HG03064 (cell line): ENCODE data around the gene SLC22A17.
"Not testable (repeated sequence)": the region's sequence is repeated elsewhere in the genome, so short reads cannot be mapped to it uniquely, and the experiment has no call there.

Experiments used
- ATAC-seq: cut with Tn5 transposase; IDR thresholded peaks from one replicate; pipeline ENCODE4 v1.9.1; 2021; ENCODE audit warnings: low read depth; ENCODE audit not compliant: unreplicated experiment

The SLC22A17 gene

DNA sequence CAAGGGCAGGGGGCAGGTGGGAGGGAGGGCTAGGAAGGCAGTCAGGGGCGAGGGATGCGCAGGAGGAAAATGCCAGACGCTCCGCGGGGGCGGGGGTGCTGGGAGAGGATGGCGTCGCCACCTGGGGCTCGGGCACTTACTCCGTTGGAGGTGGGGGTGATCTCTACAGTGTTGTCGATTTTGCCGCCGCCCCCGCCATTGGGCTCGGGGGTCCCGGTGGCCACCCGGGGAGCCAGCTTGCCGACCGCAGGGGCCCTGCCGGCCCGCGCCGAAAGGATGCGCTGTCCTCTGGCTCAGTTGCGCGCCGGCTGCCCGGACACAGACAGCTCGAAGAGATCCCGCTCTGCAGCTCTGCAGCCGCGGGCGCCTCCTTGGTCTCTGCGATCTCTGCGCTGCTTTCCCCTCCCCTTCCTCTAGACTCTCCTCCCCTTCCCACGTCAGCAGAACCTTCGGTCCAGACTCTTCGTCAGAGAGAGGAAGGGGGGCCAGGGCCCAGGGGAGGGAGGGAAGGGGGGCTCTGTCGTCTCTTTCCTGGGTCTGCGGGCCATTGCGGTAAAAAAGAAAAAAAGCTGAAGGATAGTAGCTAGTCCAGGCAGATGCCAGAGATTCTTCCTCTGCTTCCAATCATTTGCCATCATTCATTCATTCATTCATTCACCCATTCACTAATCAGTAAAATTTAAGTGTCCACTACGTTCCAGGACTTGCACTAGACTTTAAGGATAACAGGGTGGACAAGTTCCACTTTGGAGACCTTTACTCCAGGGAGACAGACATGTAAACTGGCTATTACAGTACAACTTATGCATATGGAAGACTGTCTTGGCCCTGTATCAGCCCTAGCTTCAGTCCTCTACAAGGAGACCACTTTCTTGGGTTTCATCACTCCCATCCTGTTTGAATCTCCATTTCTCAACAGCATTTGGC is at the start of gene SLC22A17:
Gene SLC22A17, minus strand, starts transcription at position 382 of the 927 bp plus-strand sequence.
- no peak for ATAC-seq

DNA sequence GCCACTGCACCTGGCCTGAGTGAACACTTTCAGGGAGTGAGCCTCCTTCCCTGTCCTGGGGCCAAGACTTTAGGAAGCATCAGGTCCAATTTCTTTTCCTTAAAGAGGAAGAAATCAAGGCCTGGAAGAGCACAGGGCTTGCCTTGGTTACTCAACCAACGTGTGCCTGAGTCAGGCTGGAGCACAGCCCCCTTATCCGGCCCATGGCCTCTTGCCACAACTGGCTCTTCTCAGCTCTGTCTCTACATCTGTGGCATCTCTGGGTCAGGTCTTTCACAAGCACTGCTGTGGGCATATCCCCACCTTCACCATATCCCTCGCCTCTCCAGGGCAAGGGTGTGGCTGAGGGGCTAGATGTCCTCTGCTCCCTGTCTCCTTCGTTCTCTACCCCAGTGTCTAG is 48.6 kb upstream of the SLC22A17 start:
- no peak for ATAC-seq

GRCh38 chr14:23400496-23401149 is 47.9 kb upstream of the SLC22A17 start:
- ATAC-seq = not testable (repeated sequence)

DNA sequence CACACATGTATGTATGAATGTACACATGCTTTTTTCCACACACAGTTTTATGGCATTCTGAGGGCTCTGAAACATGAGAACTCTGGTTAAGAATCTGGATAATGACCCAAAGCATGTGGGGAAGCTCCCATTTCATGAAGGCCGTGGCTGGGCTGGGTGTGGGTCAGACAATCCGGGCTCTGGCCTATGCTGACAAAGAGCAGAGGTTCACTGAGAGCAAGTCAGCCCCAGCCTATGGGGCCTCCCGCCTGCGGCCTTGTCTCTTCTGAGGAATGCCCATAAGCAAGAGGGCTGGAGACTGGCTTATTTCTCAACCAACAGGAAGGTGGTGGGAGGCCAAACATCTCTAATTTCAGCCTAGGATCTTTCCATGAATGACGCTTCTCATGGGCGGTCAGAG is 46.9 kb upstream of the SLC22A17 start:
- ATAC-seq = no peak

- no peak for ATAC-seq
These were observed 46.4 kb upstream of the SLC22A17 start for GRCh38 chr14:23399136-23399535.

GRCh38 chr14:23398348-23398747 is 45.7 kb upstream of the SLC22A17 start:
- ATAC-seq = no peak

DNA sequence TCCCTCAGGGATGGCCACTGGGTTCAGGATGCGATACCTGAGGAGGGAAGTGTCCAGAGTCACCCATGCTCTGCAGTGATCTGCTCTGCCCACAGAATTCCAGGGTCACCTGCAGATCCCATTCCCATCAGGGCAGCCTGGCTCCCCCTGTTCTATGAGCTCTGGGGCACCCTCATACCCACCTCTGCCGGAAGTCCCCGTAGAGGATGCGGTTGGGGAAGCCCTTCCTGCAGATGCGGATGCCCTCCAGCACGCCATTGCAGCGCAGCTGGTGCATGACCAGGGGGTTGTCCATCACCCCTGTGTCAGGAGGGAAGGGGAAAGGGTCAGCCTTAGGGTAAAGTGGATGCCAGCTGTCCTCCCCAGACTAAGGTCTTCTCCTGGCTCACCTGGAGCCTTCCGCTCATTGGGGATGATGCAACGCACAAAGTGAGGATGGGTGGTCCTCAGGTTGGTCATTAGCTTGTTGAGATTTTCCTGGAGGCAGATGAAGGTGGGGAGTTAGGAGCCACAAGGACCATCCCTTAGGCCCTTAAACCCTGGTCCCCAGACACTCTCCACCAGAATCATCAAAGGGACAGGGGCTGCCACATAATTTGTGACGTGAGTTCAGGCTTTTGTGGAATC is 44.2 kb upstream of the SLC22A17 start:
- no peak for ATAC-seq

DNA sequence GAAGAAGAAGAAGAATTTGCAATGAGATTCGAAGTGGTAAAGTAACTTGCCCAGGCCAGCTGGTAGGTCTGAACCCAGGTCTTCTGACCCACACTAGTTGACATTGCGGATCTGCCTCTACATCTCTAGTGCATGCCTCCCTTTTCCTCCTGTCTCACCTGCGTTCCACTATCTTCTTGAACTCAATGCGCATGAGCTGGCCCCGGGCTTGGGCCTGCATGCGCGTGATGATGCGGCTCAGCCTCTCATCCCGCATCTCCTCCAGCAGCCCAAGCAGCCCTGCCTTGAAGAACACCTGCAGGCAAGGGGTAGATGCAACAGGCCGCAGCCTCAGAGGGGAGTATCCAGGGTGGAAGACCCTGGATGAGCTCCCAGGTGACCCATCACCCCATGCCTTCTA is 43.4 kb upstream of the SLC22A17 start:
- no peak for ATAC-seq

GRCh38 chr14:23392613-23393012 is 39.9 kb upstream of the SLC22A17 start:
- ATAC-seq = no peak

DNA sequence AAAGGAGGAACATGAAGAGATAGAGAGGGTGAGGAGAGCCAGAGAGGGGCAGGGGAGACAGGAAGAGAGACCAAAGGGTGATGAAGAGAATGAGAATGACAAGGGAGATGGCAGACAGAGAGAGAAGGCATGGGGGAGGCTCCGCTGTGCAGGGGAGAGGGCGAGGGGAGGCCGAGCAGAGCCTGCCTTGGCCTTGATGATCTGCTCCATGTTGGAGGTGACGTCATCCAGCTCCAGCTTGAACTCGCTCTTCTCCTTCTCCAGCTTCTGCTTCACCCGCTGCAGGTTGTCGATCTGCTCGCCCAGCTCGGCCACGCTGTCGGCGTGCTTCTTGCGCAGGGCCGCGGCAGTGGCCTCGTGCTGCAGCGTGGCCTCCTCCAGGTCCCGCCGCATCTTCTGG is 37.2 kb upstream of the SLC22A17 start:
- not testable (repeated sequence) for ATAC-seq

- no peak for ATAC-seq
These were observed 36.7 kb upstream of the SLC22A17 start for GRCh38 chr14:23389396-23389795.

GRCh38 chr14:23388996-23389395 is 36.3 kb upstream of the SLC22A17 start:
- no peak for ATAC-seq

DNA sequence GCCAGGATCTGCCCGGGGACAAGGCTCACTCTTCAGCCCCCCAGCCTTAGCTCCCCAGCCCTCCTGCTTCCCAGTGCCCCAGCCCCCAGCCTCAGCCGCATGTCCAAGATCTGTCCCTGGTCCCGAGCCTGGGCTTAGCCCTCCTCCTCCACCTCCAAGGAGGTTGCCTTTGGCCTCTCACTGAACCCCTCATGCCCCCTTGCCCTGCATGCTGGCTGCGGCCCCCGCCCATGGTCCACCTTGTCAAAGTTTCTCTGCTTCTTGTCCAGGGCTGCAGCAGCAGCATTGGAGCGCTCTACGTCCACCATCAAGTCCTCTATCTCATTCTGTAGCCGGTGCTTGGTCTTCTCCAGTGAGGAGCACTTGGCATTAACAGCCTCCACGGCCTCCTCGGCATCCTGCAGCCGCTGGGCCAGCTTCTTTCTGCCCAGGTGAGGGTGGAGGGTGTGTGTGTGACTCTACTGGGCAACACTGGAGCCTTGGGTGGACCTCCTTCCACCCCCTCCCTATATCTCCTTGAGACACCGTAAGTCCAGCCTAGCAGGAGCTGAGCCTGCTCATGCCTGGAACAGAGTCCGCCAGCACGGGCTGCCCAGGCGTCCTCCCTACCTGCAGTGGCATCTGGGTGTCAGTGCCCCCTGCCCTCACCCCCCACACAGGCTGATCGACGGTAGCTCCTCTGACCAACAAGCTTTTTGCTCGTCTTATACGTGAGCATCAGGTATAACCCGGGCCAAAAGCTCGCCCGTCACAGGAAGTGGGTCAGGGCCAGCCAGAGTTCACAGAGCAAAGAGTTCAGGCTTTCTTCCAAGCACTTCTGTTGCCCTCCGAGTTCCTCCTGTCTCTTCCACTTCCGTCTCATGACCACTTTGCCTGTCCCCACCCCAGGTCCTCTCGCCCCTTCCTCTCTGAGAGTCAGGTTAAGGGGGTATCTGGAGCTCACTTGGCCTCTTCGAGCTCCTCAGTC is 35.5 kb upstream of the SLC22A17 start:
- no peak for ATAC-seq

DNA sequence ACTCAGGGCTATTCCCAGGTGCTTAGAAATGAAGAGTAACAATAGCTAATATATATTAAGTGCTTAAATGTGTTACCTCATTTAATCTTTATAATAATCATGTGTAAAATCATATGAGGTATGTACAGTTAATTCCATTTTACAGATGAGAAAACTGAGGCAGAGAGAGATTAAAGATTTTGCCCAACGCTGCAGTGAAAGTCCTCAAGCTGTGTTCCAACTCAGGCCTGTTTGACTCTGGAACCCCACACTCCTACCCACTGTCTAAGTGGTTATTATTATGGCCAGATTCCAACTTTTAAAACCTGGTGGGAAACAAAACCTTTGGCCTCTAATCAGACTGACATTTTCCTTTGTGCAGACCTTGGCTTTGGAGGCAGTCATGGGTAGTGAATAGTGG is 34.3 kb upstream of the SLC22A17 start:
- no peak for ATAC-seq

DNA sequence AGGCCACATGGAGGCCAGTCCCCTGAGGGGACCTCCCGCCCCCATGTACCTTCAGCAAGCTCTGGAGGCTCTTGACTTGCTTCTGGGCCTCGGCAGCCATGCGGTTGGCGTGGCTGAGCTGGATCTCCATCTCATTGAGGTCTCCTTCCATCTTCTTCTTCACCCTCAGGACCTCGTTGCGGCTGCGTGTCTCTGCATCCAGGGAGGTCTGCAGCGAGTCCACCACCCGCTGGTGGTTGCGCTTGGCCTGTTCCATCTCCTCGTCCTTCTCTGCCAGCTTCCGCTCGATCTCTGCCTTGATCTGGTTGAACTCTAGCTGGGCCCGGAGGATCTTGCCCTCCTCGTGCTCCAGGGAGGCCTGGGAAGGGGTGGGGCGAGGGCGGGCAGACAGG is 33.6 kb upstream of the SLC22A17 start:
- not testable (repeated sequence) for ATAC-seq

DNA sequence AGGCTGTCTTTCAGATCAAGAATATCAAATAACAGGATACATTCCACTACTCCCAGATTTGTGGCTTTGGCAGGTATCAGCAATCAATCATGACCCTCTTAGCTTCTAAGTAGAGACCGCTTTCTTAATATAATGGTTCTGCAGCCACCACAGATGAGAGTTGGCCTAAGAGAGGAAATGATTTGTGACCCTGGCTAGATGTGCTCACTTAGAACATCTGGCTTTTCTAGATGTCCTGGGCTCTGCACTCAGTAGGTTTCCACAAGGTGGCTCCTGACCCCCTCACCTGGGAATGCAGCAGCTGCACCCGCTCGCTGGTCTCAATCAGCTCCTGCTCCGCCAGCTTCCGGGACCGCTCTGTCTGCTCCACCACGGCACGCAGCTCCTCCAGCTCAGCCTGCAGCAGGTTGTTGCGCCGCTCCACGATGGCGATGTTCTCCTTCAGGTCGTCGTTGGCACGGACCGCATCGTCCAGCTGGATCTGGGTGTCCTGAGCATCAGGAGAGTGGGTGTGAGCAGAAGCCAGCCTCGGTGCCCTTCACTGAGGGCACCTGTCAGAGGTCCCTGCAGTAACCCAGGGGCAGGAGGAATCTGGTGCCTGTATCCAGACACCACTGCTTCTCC is 33.1 kb upstream of the SLC22A17 start:
- no peak for ATAC-seq

GRCh38 chr14:23385244-23385641 is 32.6 kb upstream of the SLC22A17 start:
- ATAC-seq = no peak

- ATAC-seq = no peak
These were observed 31.8 kb upstream of the SLC22A17 start for GRCh38 chr14:23384364-23385080.

DNA sequence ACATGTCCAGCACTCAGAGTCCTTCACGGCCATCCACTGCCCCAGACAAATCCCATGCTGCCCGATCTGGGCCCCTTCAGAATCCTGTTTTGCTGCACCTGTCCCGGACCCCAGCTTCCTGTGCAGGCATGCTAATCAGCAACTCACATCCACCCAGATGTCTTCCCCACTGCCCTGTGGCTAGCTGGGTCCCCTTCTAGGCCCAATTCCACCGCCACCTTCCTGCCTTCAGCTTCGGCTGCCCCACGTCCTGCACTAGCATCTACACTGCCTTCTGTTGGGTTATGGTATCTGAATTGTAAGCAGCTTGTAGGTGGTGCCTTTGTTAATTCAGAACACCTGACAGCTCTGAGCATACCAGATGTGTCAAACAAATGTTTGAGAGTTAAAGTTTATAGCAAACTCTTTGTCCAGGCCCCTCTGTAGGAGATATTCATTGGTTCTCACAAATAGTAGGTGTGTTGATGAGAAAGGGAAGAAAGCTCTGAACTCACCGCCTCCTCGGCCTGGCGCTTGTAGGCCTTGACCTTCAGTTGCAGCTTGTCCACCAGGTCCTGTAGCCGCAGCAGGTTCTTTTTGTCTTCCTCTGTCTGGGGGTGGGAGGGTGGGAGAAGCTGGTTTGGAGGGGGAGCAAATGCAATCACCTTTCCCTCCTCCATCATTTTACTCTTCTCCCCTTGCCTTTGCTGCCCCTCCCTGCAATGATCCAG is 30.2 kb upstream of the SLC22A17 start:
- no peak for ATAC-seq
